Nephron (organoid): ENCODE data around the gene NRIP3.

Source experiments
- H3K27ac Mint-ChIP-seq, 3 experiments: 2 replicates each; pipeline ENCODE4 v1.8.0; 2020; ENCODE audit warnings: mixed read lengths in 3 of 3, mild to moderate bottlenecking in 2 of 3, moderate library complexity in 1 of 3
- H3K27me3 Mint-ChIP-seq: 2 replicates; pipeline ENCODE4 v1.8.0; 2021; ENCODE audit warnings: low read depth, mild to moderate bottlenecking, moderate library complexity, mixed read lengths
- H3K36me3 Mint-ChIP-seq: 2 replicates; pipeline ENCODE4 v1.8.0; 2020; ENCODE audit warnings: low read depth, mixed read lengths
- H3K4me1 Mint-ChIP-seq: 2 replicates; pipeline ENCODE4 v1.8.0; 2020; ENCODE audit warnings: mixed read lengths
- H3K4me3 Mint-ChIP-seq, 3 experiments: 2 replicates each; pipeline ENCODE4 v1.8.0; 2020; ENCODE audit warnings: mild to moderate bottlenecking in 3 of 3, mixed read lengths in 3 of 3, moderate library complexity in 2 of 3
- H3K9me3 Mint-ChIP-seq: 2 replicates; pipeline ENCODE4 v1.8.0; 2020; ENCODE audit warnings: mixed read lengths
- CTCF ChIP-seq, 3 experiments: fragments of 200-600 bp; sonication (generic); IDR thresholded peaks; one replicate each; pipeline ENCODE4 v1.5.0; 2021; ENCODE audit warnings: antibody characterized with exemption in 3 of 3; ENCODE audit not compliant: unreplicated experiment in 3 of 3

The NRIP3 gene

DNA sequence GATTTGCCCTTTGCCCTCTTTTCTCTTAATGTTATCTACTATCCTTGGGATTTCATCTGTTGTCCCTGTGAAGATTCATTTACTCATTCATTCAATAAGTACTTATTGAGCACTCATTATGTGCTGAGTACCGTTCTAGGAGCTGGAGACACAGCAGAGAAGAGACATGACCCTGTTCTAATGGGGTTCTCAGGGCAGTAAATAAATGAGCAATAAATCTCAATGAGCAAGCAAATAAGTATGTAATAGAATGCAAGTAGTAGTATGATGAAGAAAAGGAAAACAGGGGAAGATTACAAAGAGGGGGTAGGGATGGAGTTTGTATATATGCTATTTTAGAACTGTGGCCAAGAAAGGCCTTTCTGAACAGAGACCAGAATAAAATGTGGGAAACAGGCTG is 34.2 kb upstream of the NRIP3 start:
- no peak for TF ChIP-seq CTCF (IDR thresholded peaks at IDR 0.05; ENCODE audit: unreplicated experiment in 3 of 3)
- no peak overlapping the region for H3K27ac Mint-ChIP-seq
- H3K4me1 Mint-ChIP-seq = peaks cover 18% of the 10 kb centered on the region
- H3K9me3 Mint-ChIP-seq = no peaks in the 10 kb centered on the region
- H3K36me3 Mint-ChIP-seq = no peaks in the 10 kb centered on the region
- H3K4me3 Mint-ChIP-seq = no peak overlapping the region
- no peaks in the 10 kb centered on the region for H3K27me3 Mint-ChIP-seq

DNA sequence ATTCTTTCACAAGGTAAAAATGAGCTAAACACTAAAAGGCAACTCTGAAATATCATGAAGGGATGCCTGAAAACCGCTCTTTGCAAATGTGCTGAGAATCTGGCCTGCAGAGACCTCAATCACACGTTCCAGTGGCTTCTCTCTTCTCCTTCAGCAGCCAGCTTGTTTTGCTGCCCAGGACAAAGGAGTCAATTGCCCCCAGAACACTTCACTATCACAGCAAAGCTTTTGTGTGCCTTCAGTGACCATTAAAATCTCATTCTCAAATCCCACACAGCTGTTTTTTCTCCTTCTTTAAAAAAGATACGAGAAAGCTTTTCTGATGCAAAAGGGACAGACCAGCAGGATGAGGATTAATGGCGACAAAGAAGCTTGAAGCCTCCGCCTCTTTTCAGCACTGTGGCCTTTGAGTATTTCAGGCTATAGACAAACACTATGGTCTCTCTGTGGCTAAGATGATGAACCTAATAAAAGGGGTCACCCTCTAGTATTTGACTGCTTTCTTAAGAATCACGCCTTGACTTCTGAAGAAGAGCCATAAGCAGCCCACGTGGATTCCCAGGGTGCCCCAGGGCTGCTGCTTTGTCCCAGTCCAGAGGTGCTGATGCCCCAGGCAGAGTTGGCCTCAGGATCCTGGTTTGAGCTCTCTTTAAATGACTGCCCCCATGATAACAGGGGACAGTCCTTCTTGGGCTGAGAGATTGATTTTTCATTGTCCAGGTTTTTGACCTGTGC is 33.4 kb upstream of the NRIP3 start:
- H3K27ac Mint-ChIP-seq = no peak overlapping the region
- H3K4me3 Mint-ChIP-seq = no peak overlapping the region
- no peaks in the 10 kb centered on the region for H3K27me3 Mint-ChIP-seq
- peaks cover 18% of the 10 kb centered on the region for H3K4me1 Mint-ChIP-seq
- H3K9me3 Mint-ChIP-seq = no peaks in the 10 kb centered on the region
- no peak for TF ChIP-seq CTCF (IDR thresholded peaks at IDR 0.05; ENCODE audit: unreplicated experiment in 3 of 3)
- no peaks in the 10 kb centered on the region for H3K36me3 Mint-ChIP-seq

DNA sequence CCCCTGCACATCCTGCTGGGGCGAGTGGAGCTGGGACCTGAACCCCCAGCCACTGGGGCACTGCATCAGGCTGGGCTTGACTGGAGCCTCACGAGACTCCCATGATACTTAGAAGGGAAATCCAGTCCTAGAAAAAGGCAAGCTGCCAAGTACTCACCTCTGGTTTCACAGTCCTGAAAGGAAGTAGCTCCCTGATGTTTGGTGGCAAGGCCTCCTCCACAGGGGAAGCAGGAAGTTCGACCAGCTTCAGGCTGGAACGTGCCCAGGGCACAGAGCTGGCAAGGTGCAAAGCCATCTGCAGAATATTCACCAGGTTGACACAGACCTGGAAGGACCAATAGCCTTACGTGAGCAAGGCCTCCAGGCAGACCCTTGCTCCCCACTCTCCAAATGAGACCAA is 26.8 kb upstream of the NRIP3 start:
- peaks cover 39% of the 10 kb centered on the region for H3K4me1 Mint-ChIP-seq
- no peaks in the 10 kb centered on the region for H3K36me3 Mint-ChIP-seq
- no peak for TF ChIP-seq CTCF (IDR thresholded peaks at IDR 0.05; ENCODE audit: unreplicated experiment in 3 of 3)
- H3K27ac Mint-ChIP-seq = no peak overlapping the region
- no peaks in the 10 kb centered on the region for H3K9me3 Mint-ChIP-seq
- H3K4me3 Mint-ChIP-seq = no peak overlapping the region
- peaks cover 4% of the 10 kb centered on the region for H3K27me3 Mint-ChIP-seq

GRCh38 chr11:9029422-9029821 is 25.6 kb upstream of the NRIP3 start:
- Mint-ChIP-seq H3K9me3 (no peaks in the 10 kb centered on the region), H3K27ac (no peak overlapping the region)
- no peak for TF ChIP-seq CTCF (IDR thresholded peaks at IDR 0.05; ENCODE audit: unreplicated experiment in 3 of 3)

DNA sequence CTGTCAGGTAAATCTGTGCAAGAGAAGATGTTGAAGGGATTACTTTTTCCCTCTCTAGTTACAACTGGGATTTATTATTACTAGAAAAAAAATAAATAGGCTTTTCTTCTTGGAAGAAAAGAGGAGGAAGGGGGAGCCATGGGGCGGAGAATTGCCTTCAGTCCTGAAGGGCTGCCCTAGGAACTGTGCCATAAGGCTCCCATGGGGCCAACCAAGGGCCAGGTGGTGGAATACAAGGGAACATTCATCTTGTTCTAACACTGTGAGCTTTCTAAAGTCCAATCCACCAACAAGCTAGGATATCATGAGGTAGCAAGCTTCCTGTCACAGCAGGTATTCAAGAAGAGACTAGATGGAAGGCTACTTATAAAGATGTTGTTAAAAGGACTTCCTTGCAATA is 24.8 kb upstream of the NRIP3 start:
- Mint-ChIP-seq H3K36me3 (no peaks in the 10 kb centered on the region), H3K9me3 (no peaks in the 10 kb centered on the region), H3K4me1 (peaks cover 39% of the 10 kb centered on the region), H3K4me3 (no peak overlapping the region), H3K27me3 (peaks cover 4% of the 10 kb centered on the region), H3K27ac (no peak overlapping the region)
- no peak for TF ChIP-seq CTCF (IDR thresholded peaks at IDR 0.05; ENCODE audit: unreplicated experiment in 3 of 3)

More at GRCh38 chr11:9029422-9029821, 25.6 kb upstream of the NRIP3 start:
- Mint-ChIP-seq H3K4me1 (peaks cover 41% of the 10 kb centered on the region), H3K36me3 (no peaks in the 10 kb centered on the region), H3K27me3 (peaks cover 4% of the 10 kb centered on the region), H3K4me3 (no peak overlapping the region)
